Esophagus squamous epithelium (tissue), 5 donors: ENCODE data around the gene KLHL36. TPM values are rescaled to one million over a fixed set of nuclear protein-coding genes. Genes with fewer than 3 reads are reported as not detected.

Experiments
- DNase-seq: peaks from one replicate; lab custom pipeline; 2025; lab: John Stamatoyannopoulos, UW
- H3K27ac ChIP-seq, 4 donors: fragments of 200-600 bp; sonication (generic); one replicate each; pipeline ENCODE4 v1.5.1; 2016 to 2019; ENCODE audit warnings: mild to moderate bottlenecking in 1 of 4
- H3K27me3 ChIP-seq, 4 donors: fragments of 200-600 bp; sonication (generic); 1 replicate in 3 of 4; 2 replicates in 1 of 4; pipeline versions ENCODE4 v1.5.1 to v1.6.0; 2017 to 2021; ENCODE audit warnings: antibody characterized with exemption in 1 of 4
- H3K36me3 ChIP-seq, 3 donors: fragments of 200-600 bp; sonication (generic); one replicate each; pipeline ENCODE4 v1.5.1; 2016 to 2019
- H3K4me1 ChIP-seq, 3 donors: fragments of 200-600 bp; sonication (generic); one replicate each; pipeline ENCODE4 v1.5.1; 2017 to 2019
- H3K4me3 ChIP-seq, 4 donors: fragments of 200-600 bp; sonication (generic); 1 replicate in 3 of 4; 2 replicates in 1 of 4; pipeline ENCODE4 v1.5.1; 2016 to 2019; ENCODE audit warnings: mild to moderate bottlenecking in 2 of 4, moderate library complexity in 1 of 4
- H3K9me3 ChIP-seq, 3 donors: fragments of 200-600 bp; sonication (generic); one replicate each; pipeline ENCODE4 v1.5.1; 2016 to 2019
- POLR2A ChIP-seq, 4 donors: fragments of 450-650 bp; IDR thresholded peaks; one replicate each; pipeline ENCODE4 v1.6.1; 2017; ENCODE audit warnings: antibody characterized with exemption in 4 of 4, mild to moderate bottlenecking in 4 of 4, moderate library complexity in 3 of 4
- WGBS, 2 donors: methylation state at CpG; one replicate each; pipeline ENCODE4 v1.1.5; 2018; 5-methylcytosine and 5-hydroxymethylcytosine counted together
- intact Hi-C: fragments of 100-400 bp; cut with DNase I; formaldehyde crosslinking; loops from one replicate; pipeline ENCODE4 v1.15.0; 2022
- total RNA-seq, 4 donors: library from RNA; depleted of rRNA; stranded (reverse); fragments of >200 nt; gene quantifications; one replicate each; pipeline ENCODE4 v1.1.0, GENCODE V29; 2016
- TF ChIP-seq, protein P1 (sequence below), 6 experiments: fragments of 450-650 bp in 4 of 6; fragments of 200-600 bp in 2 of 6; sonication (generic) in 2 of 6; IDR thresholded peaks; one replicate each; pipeline ENCODE4 v1.5.1; 2016 to 2019; ENCODE audit warnings: antibody characterized with exemption in 6 of 6, mild to moderate bottlenecking in 4 of 6, moderate library complexity in 4 of 6
- donor health status: DM: yes; HTN: yes; CAD: no.

The KLHL36 gene
- total RNA-seq, 4 donors from 2014 or later = 28.7 to 58.6 (median 40.1) TPM

DNA sequence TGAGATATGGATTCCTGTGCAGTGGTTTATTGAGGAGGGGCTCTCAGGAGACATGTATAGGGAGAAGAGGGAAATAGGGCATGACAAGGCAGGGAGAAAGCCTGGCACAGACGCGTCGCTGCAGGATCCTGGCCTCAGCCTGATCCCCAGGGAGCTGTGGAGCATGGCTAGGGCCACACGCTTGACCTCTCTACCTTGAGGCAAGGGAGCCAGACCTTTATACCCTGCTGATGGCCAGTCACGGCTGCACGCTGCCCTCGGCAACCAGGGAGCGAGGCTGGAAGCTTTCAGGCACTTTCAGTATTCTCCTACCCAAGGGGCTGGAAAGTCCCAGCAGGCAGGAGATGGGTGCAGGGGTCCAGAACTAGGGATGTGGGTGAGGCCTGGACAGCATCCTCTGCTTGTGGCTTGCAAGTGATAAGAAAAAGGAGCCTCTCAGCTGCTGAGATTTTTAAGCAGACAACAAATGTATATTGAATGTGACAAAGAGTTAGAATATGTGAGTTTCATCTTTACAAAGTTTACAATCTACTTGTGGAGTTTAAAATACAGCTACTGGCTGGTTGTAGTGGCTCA lies 10.0 kb upstream of the KLHL36 start:
- H3K36me3 ChIP-seq = no peaks in the 10 kb centered on the region
- WGBS, 2 donors = 67 to 91% methylated on average over 2 to 7 of the region's 8 CpGs
- no peaks in the 10 kb centered on the region for H3K9me3 ChIP-seq
- no peak overlapping the region for H3K4me3 ChIP-seq
- H3K4me1 ChIP-seq = peaks cover 17 to 42% (median 17%) of the 10 kb centered on the region in 3 donors
- no peaks in the 10 kb centered on the region for H3K27me3 ChIP-seq
- intact Hi-C loops = no loop called here
- H3K27ac ChIP-seq = no peak overlapping the region
- no peak for TF ChIP-seq POLR2A (IDR thresholded peaks at IDR 0.05)
- TF ChIP-seq, protein P1, sequence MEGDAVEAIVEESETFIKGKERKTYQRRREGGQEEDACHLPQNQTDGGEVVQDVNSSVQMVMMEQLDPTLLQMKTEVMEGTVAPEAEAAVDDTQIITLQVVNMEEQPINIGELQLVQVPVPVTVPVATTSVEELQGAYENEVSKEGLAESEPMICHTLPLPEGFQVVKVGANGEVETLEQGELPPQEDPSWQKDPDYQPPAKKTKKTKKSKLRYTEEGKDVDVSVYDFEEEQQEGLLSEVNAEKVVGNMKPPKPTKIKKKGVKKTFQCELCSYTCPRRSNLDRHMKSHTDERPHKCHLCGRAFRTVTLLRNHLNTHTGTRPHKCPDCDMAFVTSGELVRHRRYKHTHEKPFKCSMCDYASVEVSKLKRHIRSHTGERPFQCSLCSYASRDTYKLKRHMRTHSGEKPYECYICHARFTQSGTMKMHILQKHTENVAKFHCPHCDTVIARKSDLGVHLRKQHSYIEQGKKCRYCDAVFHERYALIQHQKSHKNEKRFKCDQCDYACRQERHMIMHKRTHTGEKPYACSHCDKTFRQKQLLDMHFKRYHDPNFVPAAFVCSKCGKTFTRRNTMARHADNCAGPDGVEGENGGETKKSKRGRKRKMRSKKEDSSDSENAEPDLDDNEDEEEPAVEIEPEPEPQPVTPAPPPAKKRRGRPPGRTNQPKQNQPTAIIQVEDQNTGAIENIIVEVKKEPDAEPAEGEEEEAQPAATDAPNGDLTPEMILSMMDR (IDR thresholded peaks at IDR 0.05) = no peak
- DNase-seq = no peak

DNA sequence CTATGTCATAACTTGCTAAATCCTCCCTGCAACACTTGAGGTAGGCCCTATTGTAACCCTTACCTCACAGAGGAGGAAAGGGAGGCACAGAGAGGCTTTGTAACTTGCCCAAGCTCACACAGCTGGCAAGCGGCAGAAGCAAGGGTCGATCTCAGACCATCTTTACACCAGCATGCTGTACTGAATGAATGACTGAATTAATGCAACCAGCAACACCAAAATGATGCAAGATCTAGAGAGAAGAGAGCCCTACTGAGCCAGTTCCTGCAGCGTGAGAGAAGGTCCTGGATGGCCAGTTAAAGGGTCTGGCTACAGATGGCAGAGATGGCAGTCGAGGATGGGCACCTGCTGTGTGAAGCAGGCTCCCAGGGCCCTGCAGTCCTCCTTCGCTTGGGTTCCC lies 8.2 kb upstream of the KLHL36 start:
- no peaks in the 10 kb centered on the region for H3K9me3 ChIP-seq
- 87 to 91% methylated on average over 5 of the region's 5 CpGs for WGBS, 2 donors
- no peaks in the 10 kb centered on the region for H3K27me3 ChIP-seq
- TF ChIP-seq POLR2A (IDR thresholded peaks at IDR 0.05) = no peak
- TF ChIP-seq, protein P1 (IDR thresholded peaks at IDR 0.05) = no peak
- no peaks in the 10 kb centered on the region for H3K36me3 ChIP-seq
- peaks cover 21 to 56% (median 28%) of the 10 kb centered on the region in 3 donors for H3K4me1 ChIP-seq
- no peak for DNase-seq
- peak overlapping the region in 1 of 4 donors; percentile 52 for H3K27ac ChIP-seq
- H3K4me3 ChIP-seq = no peak overlapping the region
- intact Hi-C loops = no loop called here

DNA sequence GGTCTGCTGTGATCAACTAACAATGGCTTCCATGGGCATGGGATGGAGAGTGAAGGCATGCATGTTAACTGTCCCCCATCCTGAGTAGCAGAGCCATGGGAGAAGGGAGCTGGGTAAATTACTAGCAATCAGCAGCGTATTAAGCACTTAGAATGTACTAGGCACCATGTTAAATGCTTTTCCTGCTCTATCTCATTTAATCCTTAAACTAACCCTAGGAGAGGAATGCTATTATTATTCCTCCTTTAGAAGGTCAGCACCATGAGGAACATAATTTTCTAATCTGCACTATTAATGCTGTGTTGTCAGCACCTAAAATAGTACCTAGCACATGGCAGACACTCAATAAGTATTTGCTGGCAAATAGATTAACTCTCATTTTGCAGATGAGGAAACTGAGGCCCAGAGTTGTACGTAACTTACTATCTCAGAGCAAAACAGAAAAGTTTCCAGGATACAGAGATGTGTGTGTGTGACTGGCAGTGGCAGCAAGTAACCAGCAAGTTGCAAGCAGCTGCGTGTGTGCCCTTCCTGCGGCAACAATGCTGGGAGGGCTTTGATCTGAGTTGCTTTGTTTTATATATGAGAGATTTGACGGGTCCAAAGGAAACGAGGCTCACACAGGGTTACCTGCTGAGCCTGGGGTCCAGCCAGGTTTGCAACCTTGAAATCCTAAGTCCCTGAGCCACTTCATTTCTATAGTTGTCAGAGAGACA lies 6.5 kb upstream of the KLHL36 start:
- peak overlapping the region in 3 of 4 donors; percentile 76 to 81 (median 78) for H3K27ac ChIP-seq

DNA sequence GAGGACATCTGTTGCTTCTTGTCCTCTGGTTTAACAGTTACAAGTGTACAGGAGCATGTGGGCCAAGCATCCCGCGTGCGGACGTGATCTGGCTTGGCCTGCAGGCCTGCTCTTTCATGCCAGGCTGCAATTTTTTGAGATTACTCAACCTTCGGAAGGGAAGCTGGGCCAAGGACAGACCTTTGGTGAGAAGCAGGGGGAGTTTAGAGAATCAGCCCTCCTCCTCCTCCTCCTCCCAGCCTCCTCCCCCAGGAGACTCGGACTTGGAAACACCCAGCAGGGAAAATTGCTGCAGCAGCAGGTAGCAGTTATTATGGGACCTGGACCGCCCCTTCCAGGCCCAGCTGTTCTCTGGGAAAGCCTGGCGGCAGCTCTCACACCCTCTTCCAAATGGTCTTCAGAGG lies 5.1 kb upstream of the KLHL36 start:
- peak overlapping the region; percentile 40 to 81 (median 77) for H3K27ac ChIP-seq
- no peak overlapping the region for H3K4me3 ChIP-seq
- no peaks in the 10 kb centered on the region for H3K9me3 ChIP-seq
- H3K36me3 ChIP-seq = no peaks in the 10 kb centered on the region
- H3K27me3 ChIP-seq = no peaks in the 10 kb centered on the region
- intact Hi-C loops = no loop called here
- H3K4me1 ChIP-seq = peaks cover 21 to 59% (median 32%) of the 10 kb centered on the region in 3 donors
- TF ChIP-seq, protein P1 (IDR thresholded peaks at IDR 0.05) = no peak
- TF ChIP-seq POLR2A (IDR thresholded peaks at IDR 0.05) = no peak
- 17 to 30% methylated on average over 4 of the region's 8 CpGs for WGBS, 2 donors
- DNase-seq = no peak

More for the DNA sequence above, 6.5 kb upstream of the KLHL36 start:
- 33 to 59% methylated on average over 6 of the region's 6 CpGs for WGBS, 2 donors
- H3K27me3 ChIP-seq = no peaks in the 10 kb centered on the region
- no peaks in the 10 kb centered on the region for H3K9me3 ChIP-seq
- TF ChIP-seq POLR2A (IDR thresholded peaks at IDR 0.05) = no peak
- TF ChIP-seq, protein P1 (IDR thresholded peaks at IDR 0.05) = no peak
- intact Hi-C loops = no loop called here
- DNase-seq = no peak
- H3K36me3 ChIP-seq = no peaks in the 10 kb centered on the region
- H3K4me3 ChIP-seq = no peak overlapping the region
- H3K4me1 ChIP-seq = peaks cover 21 to 48% (median 24%) of the 10 kb centered on the region in 3 donors

DNA sequence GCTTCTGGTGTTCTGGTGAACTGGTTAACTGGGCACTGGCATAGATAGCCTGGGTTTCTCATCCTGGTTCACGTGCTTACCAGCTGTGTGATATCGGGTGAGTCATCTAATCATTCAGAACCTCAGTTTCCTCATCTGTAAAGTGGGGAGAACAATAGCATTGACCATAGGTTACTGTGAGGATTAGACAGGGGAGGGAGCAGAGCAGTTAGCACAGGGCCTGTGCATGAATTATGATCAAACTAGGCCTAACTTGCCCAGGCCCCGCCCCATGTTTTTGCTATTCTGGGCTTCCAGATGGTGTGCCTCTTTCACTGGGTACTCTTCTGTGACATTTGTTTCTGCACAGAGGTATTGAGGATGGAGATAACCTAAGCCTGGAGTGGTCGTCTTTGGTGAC lies 4.6 kb upstream of the KLHL36 start:
- intact Hi-C loops = no loop called here
- Histone ChIP-seq H3K27ac (peak overlapping the region; percentile 40 to 81 (median 77)), H3K27me3 (no peaks in the 10 kb centered on the region), H3K4me1 (peaks cover 21 to 59% (median 32%) of the 10 kb centered on the region in 3 donors), H3K9me3 (no peaks in the 10 kb centered on the region), H3K36me3 (no peaks in the 10 kb centered on the region), H3K4me3 (no peak overlapping the region)
- DNase-seq = no peak
- TF ChIP-seq, protein P1 (IDR thresholded peaks at IDR 0.05) = no peak
- no peak for TF ChIP-seq POLR2A (IDR thresholded peaks at IDR 0.05)
- 33% methylated on average over 2 of the region's 4 CpGs; no CpG with 5 or more reads in 1 of the 2 donors for WGBS, 2 donors
